IMR-90 (cell line): ENCODE measurements around the gene TRIO. TPM values are rescaled to one million over a fixed set of nuclear protein-coding genes. Genes with fewer than 3 reads are reported as not detected.

Experiments
- ATAC-seq: fragments of 200-7000 bp; cut with Tn5 transposase; 2 replicates; pipeline ENCODE4 v1.9.1; 2020; ENCODE audit warnings: low read depth, mild to moderate bottlenecking, moderate library complexity
- BruUV-seq: library from RNA; stranded (reverse); fragments of 400-500 nt; replicated peaks from 2 replicates; lab custom pipeline; 2021; lab: Mats Ljungman, UMichigan
- CTCF ChIA-PET: fragments of 300-600 bp; formaldehyde crosslinking; extraction: SDS; loops from one replicate; lab custom pipeline; 2021; ENCODE audit warnings: antibody characterized with exemption; lab: Yijun Ruan, JAX
- POLR2A ChIA-PET: fragments of 300-600 bp; sonication (Branson Sonifier 250); formaldehyde crosslinking; loops from one replicate; lab custom pipeline; 2022; ENCODE audit warnings: antibody characterized with exemption; ENCODE audit not compliant: unreplicated experiment; lab: Charles Lee
- DNase-seq: peaks from one replicate; pipeline ENCODE4 v3.0.0; 2013
- H2AFZ ChIP-seq: replicated peaks from 2 replicates; pipeline ENCODE3; 2013; ENCODE audit warnings: low read length, mild to moderate bottlenecking; ENCODE audit not compliant: poor library complexity
- H2AK5ac ChIP-seq: 2 replicates; pipeline ENCODE4 v1.6.1; 2013; ENCODE audit warnings: low read depth, low read length, inconsistent platforms
- H2AK9ac ChIP-seq: replicated peaks from 2 replicates; pipeline ENCODE3; 2013; ENCODE audit warnings: mild to moderate bottlenecking, low read depth, low read length, moderate library complexity; ENCODE audit not compliant: poor library complexity
- H2BK120ac ChIP-seq: 2 replicates; pipeline ENCODE4 v1.6.1; 2013; ENCODE audit warnings: low read depth, low read length, inconsistent platforms
- H2BK15ac ChIP-seq: 3 replicates; pipeline ENCODE4 v1.6.1; 2013; ENCODE audit warnings: low read depth, low read length, inconsistent platforms
- H2BK20ac ChIP-seq: 2 replicates; pipeline ENCODE4 v1.6.1; 2013; ENCODE audit warnings: low read depth, mild to moderate bottlenecking, inconsistent platforms, low read length, moderate library complexity
- H2BK5ac ChIP-seq: 2 replicates; pipeline ENCODE4 v1.6.1; 2013; ENCODE audit warnings: mild to moderate bottlenecking, low read depth, low read length, inconsistent platforms; ENCODE audit not compliant: poor library complexity, severe bottlenecking
- H3K14ac ChIP-seq: replicated peaks from 2 replicates; pipeline ENCODE4 v1.6.1; 2013; ENCODE audit warnings: low read depth, low read length, inconsistent platforms
- H3K18ac ChIP-seq: 2 replicates; pipeline ENCODE4 v1.6.1; 2013; ENCODE audit warnings: low read depth, low read length, control low read depth
- H3K23ac ChIP-seq: 2 replicates; pipeline ENCODE4 v1.6.1; 2013; ENCODE audit warnings: low read depth, low read length, inconsistent platforms
- H3K27ac ChIP-seq: 2 replicates; pipeline ENCODE4 v1.5.1; 2013; ENCODE audit warnings: mild to moderate bottlenecking, control low read depth, low read length; ENCODE audit not compliant: insufficient read depth
- H3K27me3 ChIP-seq: 2 replicates; pipeline ENCODE4 v1.6.1; 2013; ENCODE audit warnings: low read length; ENCODE audit not compliant: control insufficient read depth, insufficient read depth
- H3K36me3 ChIP-seq: 2 replicates; pipeline ENCODE4 v1.6.1; 2013; ENCODE audit warnings: low read length, mixed read lengths; ENCODE audit not compliant: control insufficient read depth, insufficient read depth
- H3K4ac ChIP-seq: 2 replicates; pipeline ENCODE4 v1.6.1; 2013; ENCODE audit warnings: low read depth, low read length, inconsistent platforms
- H3K4me1 ChIP-seq: 2 replicates; pipeline ENCODE4 v1.6.1; 2013; ENCODE audit warnings: low read length, mixed read lengths; ENCODE audit not compliant: control insufficient read depth, insufficient read depth
- H3K4me2 ChIP-seq: 2 replicates; pipeline ENCODE4 v1.6.1; 2013; ENCODE audit warnings: low read depth, mild to moderate bottlenecking, control low read depth, low read length, moderate library complexity
- H3K4me3 ChIP-seq: 2 replicates; pipeline ENCODE4 v1.5.1; 2013; ENCODE audit warnings: low read depth, mild to moderate bottlenecking, control low read depth, low read length, moderate library complexity; ENCODE audit not compliant: insufficient read depth
- H3K56ac ChIP-seq: 2 replicates; pipeline ENCODE4 v1.6.1; 2013; ENCODE audit warnings: low read length, inconsistent platforms; ENCODE audit not compliant: insufficient read depth; ENCODE audit errors: extremely low read depth
- H3K79me1 ChIP-seq, 2 experiments: 2 replicates each; pipeline ENCODE4 v1.6.1; 2013; ENCODE audit warnings: low read length in 2 of 2, inconsistent platforms in 1 of 2, low read depth in 1 of 2
- H3K9ac ChIP-seq: 2 replicates; pipeline ENCODE4 v1.6.1; 2013; ENCODE audit warnings: low read depth, low read length, control low read depth
- H3K9me1 ChIP-seq: 2 replicates; pipeline ENCODE4 v1.6.1; 2013; ENCODE audit warnings: low read length, inconsistent platforms; ENCODE audit not compliant: insufficient read depth
- H3K9me3 ChIP-seq: 2 replicates; pipeline ENCODE4 v1.6.1; 2013; ENCODE audit warnings: low read length; ENCODE audit not compliant: control insufficient read depth, insufficient read depth
- H4K20me1 ChIP-seq: 2 replicates; pipeline ENCODE4 v1.6.1; 2013; ENCODE audit warnings: low read length, inconsistent platforms; ENCODE audit not compliant: insufficient read depth
- H4K5ac ChIP-seq: 2 replicates; pipeline ENCODE4 v1.6.1; 2013; ENCODE audit warnings: mild to moderate bottlenecking, low read depth, low read length, control low read depth
- H4K8ac ChIP-seq, 2 experiments: 2 replicates each; pipeline ENCODE4 v1.6.1; 2013; ENCODE audit warnings: low read depth in 2 of 2, low read length in 2 of 2, control low read depth in 1 of 2, inconsistent platforms in 1 of 2
- H4K91ac ChIP-seq: 2 replicates; pipeline ENCODE4 v1.6.1; 2013; ENCODE audit warnings: low read depth, low read length, inconsistent platforms; ENCODE audit not compliant: insufficient read depth
- BHLHE40 ChIP-seq: fragments of 150-350 bp; IDR thresholded peaks from 2 replicates; pipeline ENCODE4 v1.6.1; 2016; ENCODE audit warnings: mild to moderate bottlenecking, low read depth, low read length
- FOS ChIP-seq: fragments of 150-350 bp; IDR thresholded peaks from 2 replicates; pipeline ENCODE4 v1.6.1; 2016; ENCODE audit warnings: low read depth, low read length
- POLR2A ChIP-seq: IDR thresholded peaks from 2 replicates; pipeline ENCODE4 v1.6.1; 2012; ENCODE audit warnings: mild to moderate bottlenecking, low read depth, low read length
- WGBS, 2 experiments: methylation state at CpG; one replicate each; pipeline versions ENCODE4 v1.1.5 to v1.1.7; 2013; ENCODE audit warnings: missing lambda C conversion rate in 2 of 2; ENCODE audit not compliant: insufficient read length in 1 of 2; ENCODE audit errors: extremely low coverage in 2 of 2; 5-methylcytosine and 5-hydroxymethylcytosine counted together
- dilution Hi-C: fragments of 300-500 bp; cut with HindIII; formaldehyde crosslinking; loops from one replicate; pipeline ENCODE4 v1.14.3; 2018; ENCODE audit warnings: low sequenced_read_pairs; ENCODE audit not compliant: unreplicated experiment
- in situ Hi-C: fragments of 300-500 bp; cut with MboI; formaldehyde crosslinking; loops from 3 replicates; pipeline ENCODE4 v1.14.3; 2019; ENCODE audit warnings: low sequenced_read_pairs, inconsistent platforms, mixed read lengths
- intact Hi-C: fragments of 100-400 bp; cut with micrococcal nuclease; formaldehyde crosslinking; loops from 2 replicates; pipeline ENCODE4 v1.10.0; 2022
- polyA plus RNA-seq, 3 experiments: library from polyadenylated mRNA; depleted of rRNA; stranded (reverse); fragments of >200 nt; gene quantifications; 2 replicates each; pipeline ENCODE4 v1.2.3, GENCODE V29; 2012; ENCODE audit warnings: low replicate concordance in 1 of 3
- total RNA-seq: library from RNA; depleted of rRNA; stranded (reverse); fragments of >200 nt; gene quantifications from 2 replicates; pipeline ENCODE4 v1.2.3, GENCODE V29; 2012

TRIO gene
- total and polyA plus RNA-seq, 2 of the 4 experiments (the other 2 are of a cell fraction), result 206 to 522 TPM

DNA sequence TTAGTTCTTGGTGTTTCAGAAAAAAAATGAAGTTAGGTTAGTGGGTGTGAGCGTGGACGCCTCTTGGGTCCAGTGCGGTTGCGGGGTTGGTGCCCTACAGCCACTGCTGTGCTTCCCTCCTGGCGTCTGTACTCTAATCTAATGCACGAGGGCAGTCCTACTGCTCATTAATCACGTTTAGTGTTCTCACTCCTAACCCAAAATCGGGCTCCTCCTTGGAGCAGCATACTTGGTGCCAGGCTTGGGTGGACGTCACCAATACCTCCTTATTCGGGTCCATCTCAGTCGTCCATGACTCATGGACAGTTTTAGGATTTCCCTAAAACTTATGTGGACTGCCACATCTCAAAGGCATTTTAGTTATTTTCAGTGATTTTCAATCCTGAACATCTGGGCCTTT is 41.6 kb downstream of the TRIO start:
- dilution Hi-C loops, result no loop called here
- Histone ChIP-seq H3K14ac (peak overlapping the region; percentile 97), H4K91ac (peak overlapping the region; percentile 81), H3K4me1 (peaks cover 46% of the 10 kb centered on the region), H2AFZ (no peak overlapping the region), H2BK5ac (peak overlapping the region; percentile 100), H4K5ac (peak overlapping the region; percentile 15), H2BK20ac (peak overlapping the region; percentile 78; the same call in 1 of the 2 replicates), H3K27ac (peak overlapping the region; percentile 89), H4K8ac (peak overlapping the region; percentile 87 to 95), H3K23ac (peak overlapping the region; percentile 73; the same call in 1 of the 2 replicates), H2AK5ac (peak overlapping the region; percentile 90), H3K27me3 (no peaks in the 10 kb centered on the region), H4K20me1 (peaks cover 72% of the 10 kb centered on the region), H3K9me3 (no peaks in the 10 kb centered on the region), H3K18ac (peak overlapping the region; percentile 14), H3K56ac (peak overlapping the region; percentile 40; the same call in 1 of the 2 replicates), H3K9me1 (peaks cover 31% of the 10 kb centered on the region), H3K4ac (peak overlapping the region; percentile 98), H3K4me3 (no peak overlapping the region), H2AK9ac (peak overlapping the region; percentile 25), H3K36me3 (peaks cover 8% of the 10 kb centered on the region), H3K9ac (peak overlapping the region; percentile 1; the same call in 1 of the 2 replicates), H2BK15ac (peak overlapping the region; percentile 37; the same call in 2 of the 3 replicates), H3K4me2 (peak overlapping the region; percentile 6), H3K79me1 (peaks cover 0 to 15% of the 10 kb centered on the region in 2 experiments; a peak in 2 of 4 replicates), H2BK120ac (peak overlapping the region; percentile 75)
- peak; percentile 18 for ATAC-seq
- no peak for TF ChIP-seq POLR2A
- peak; percentile 33; the same call in 1 of the 2 replicates for TF ChIP-seq FOS
- TF ChIP-seq BHLHE40, result peak; percentile 22; the same call in 1 of the 2 replicates
- DNase-seq, result peak; percentile 77
- 19% methylated on average over 3 of the region's 11 CpGs; no CpG with 5 or more reads in 1 of the 2 experiments for WGBS, 2 experiments
- BruUV-seq, result no TSS peak
- in situ Hi-C loops, result no loop called here
- intact Hi-C loops, result no loop called here
- ChIA-PET POLR2A (no interaction called here), CTCF (interaction anchor here (0.5 kb wide), 1 partner anchor 178 kb away, joined by 3 read pairs; no protein-coding TSS in a partner anchor)
